Mesothelial cell of epicardium (in vitro differentiated cells): ENCODE measurements around the gene VIPR2. TPM values are rescaled to one million over a fixed set of nuclear protein-coding genes. Genes with fewer than 3 reads are reported as not detected.
"Not testable (repeated sequence)": the region's sequence is repeated elsewhere in the genome, so short reads cannot be mapped to it uniquely, and the experiment has no call there.

Experiments used
- DNase-seq, 2 experiments: peaks; one replicate each; pipeline ENCODE4 v3.0.0; 2021; ENCODE audit warnings: low spot score in 2 of 2; ENCODE audit not compliant: unreplicated experiment in 2 of 2
- H3K27ac Mint-ChIP-seq: 2 replicates; pipeline ENCODE4 v1.8.0; 2021; ENCODE audit warnings: mixed read lengths
- H3K27me3 Mint-ChIP-seq: 2 replicates; pipeline ENCODE4 v1.8.0; 2021; ENCODE audit warnings: low read depth, mixed read lengths
- H3K36me3 Mint-ChIP-seq: 2 replicates; pipeline ENCODE4 v1.8.0; 2021; ENCODE audit warnings: mixed read lengths
- H3K4me1 Mint-ChIP-seq: 2 replicates; pipeline ENCODE4 v1.8.0; 2021; ENCODE audit warnings: mixed read lengths
- H3K4me3 Mint-ChIP-seq: 2 replicates; pipeline ENCODE4 v1.8.0; 2021; ENCODE audit warnings: mild to moderate bottlenecking, moderate library complexity, mixed read lengths
- H3K9me3 Mint-ChIP-seq: 2 replicates; pipeline ENCODE4 v1.8.0; 2021; ENCODE audit warnings: mixed read lengths
- CTCF ChIP-seq: fragments of 200-600 bp; sonication (generic); IDR thresholded peaks from one replicate; pipeline ENCODE4 v1.5.0; 2021; ENCODE audit warnings: antibody characterized with exemption; ENCODE audit not compliant: unreplicated experiment
- total RNA-seq: library from RNA; stranded (reverse); gene quantifications from 3 replicates; pipeline ENCODE4 v1.2.1, GENCODE V29; 2021

The VIPR2 gene
- total RNA-seq, 1 donor from 2014 or later, result 0.04 TPM

- Mint-ChIP-seq H3K36me3 (no peaks in the 10 kb centered on the region), H3K4me3 (no peak overlapping the region), H3K27ac (no peak overlapping the region), H3K4me1 (no peaks in the 10 kb centered on the region), H3K27me3 (peaks cover 7% of the 10 kb centered on the region), H3K9me3 (peaks cover 2% of the 10 kb centered on the region)
- DNase-seq, result peak in 1 of 2 experiments; percentile 30
- no peak for TF ChIP-seq CTCF
These were observed 61.0 kb downstream of the VIPR2 start for GRCh38 chr7:159083698-159084068.

- TF ChIP-seq CTCF, result no peak
- Mint-ChIP-seq H3K4me3 (no peak overlapping the region), H3K36me3 (no peaks in the 10 kb centered on the region), H3K9me3 (peaks cover 5% of the 10 kb centered on the region), H3K27me3 (peaks cover 7% of the 10 kb centered on the region), H3K4me1 (no peaks in the 10 kb centered on the region), H3K27ac (no peak overlapping the region)
- peak in 1 of 2 experiments; percentile 33 for DNase-seq
These were observed 61.5 kb downstream of the VIPR2 start for GRCh38 chr7:159083001-159083697.

- not testable (repeated sequence) for H3K9me3 Mint-ChIP-seq, H3K27ac Mint-ChIP-seq, H3K4me3 Mint-ChIP-seq, H3K36me3 Mint-ChIP-seq, H3K27me3 Mint-ChIP-seq, DNase-seq, H3K4me1 Mint-ChIP-seq
These were observed 62.6 kb downstream of the VIPR2 start for GRCh38 chr7:159082075-159082474.

- peaks cover 4% of the 10 kb centered on the region for H3K27me3 Mint-ChIP-seq
- H3K36me3 Mint-ChIP-seq, result no peaks in the 10 kb centered on the region
These were observed 65.8 kb downstream of the VIPR2 start for GRCh38 chr7:159078911-159079270.

GRCh38 chr7:159078193-159078910 lies 66.3 kb downstream of the VIPR2 start:
- no peaks in the 10 kb centered on the region for H3K36me3 Mint-ChIP-seq
- no peak overlapping the region for H3K27ac Mint-ChIP-seq
- H3K9me3 Mint-ChIP-seq, result peaks cover 5% of the 10 kb centered on the region
- H3K27me3 Mint-ChIP-seq, result peaks cover 4% of the 10 kb centered on the region
- DNase-seq, result no peak
- H3K4me1 Mint-ChIP-seq, result no peaks in the 10 kb centered on the region
- no peak for TF ChIP-seq CTCF
- no peak overlapping the region for H3K4me3 Mint-ChIP-seq

More at GRCh38 chr7:159078911-159079270, 65.8 kb downstream of the VIPR2 start:
- Mint-ChIP-seq H3K4me1 (no peaks in the 10 kb centered on the region), H3K4me3 (no peak overlapping the region), H3K9me3 (peaks cover 5% of the 10 kb centered on the region), H3K27ac (no peak overlapping the region)
- no peak for DNase-seq
- TF ChIP-seq CTCF, result no peak

- Mint-ChIP-seq H3K27ac (no peak overlapping the region), H3K27me3 (peaks cover 4% of the 10 kb centered on the region), H3K9me3 (peaks cover 5% of the 10 kb centered on the region), H3K4me3 (no peak overlapping the region), H3K4me1 (no peaks in the 10 kb centered on the region), H3K36me3 (no peaks in the 10 kb centered on the region)
- DNase-seq, result no peak
- no peak for TF ChIP-seq CTCF
These were observed 68.3 kb downstream of the VIPR2 start for GRCh38 chr7:159076333-159076732.
